ENCODE data around the gene KLHL17. TPM values are rescaled to one million over a fixed set of nuclear protein-coding genes. Genes with fewer than 3 reads are reported as not detected.

KLHL17 gene
- total RNA-seq, 1 experiment from 2014 or later, result 66.9 TPM

GRCh38 chr1:1014799-1015681 is 54.7 kb downstream of the KLHL17 start:
- no peak for ATAC-seq
- Mint-ChIP-seq H3K36me3 (no peaks in the 10 kb centered on the region), H3K9me3 (peaks cover 8% of the 10 kb centered on the region), H3K27ac (0 out of 2 replicates have a peak overlapping the region, but pooled peaks have one; percentile 95), H3K4me1 (peaks cover 29% of the 10 kb centered on the region), H3K4me3 (no peak overlapping the region), H3K27me3 (ENCODE audit: low read depth) (peaks cover 33% of the 10 kb centered on the region)
- CTCF ChIA-PET, result interaction anchor here (0.9 to 3.6 kb wide), 8 partner anchors 9 to 216 kb away, joined by 3 to 36 read pairs (median 8); partner anchors contain the start of gene PERM1
- 0 out of 2 replicates have a peak, but pooled peaks have one; percentile 10 for TF ChIP-seq CTCF (IDR thresholded peaks at IDR 0.05)
- TF ChIP-seq, protein P1, sequence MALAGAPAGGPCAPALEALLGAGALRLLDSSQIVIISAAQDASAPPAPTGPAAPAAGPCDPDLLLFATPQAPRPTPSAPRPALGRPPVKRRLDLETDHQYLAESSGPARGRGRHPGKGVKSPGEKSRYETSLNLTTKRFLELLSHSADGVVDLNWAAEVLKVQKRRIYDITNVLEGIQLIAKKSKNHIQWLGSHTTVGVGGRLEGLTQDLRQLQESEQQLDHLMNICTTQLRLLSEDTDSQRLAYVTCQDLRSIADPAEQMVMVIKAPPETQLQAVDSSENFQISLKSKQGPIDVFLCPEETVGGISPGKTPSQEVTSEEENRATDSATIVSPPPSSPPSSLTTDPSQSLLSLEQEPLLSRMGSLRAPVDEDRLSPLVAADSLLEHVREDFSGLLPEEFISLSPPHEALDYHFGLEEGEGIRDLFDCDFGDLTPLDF (CRISPR knock-in tag; IDR thresholded peaks at IDR 0.05), result no peak
- POLR2A ChIA-PET, result interaction anchor here (1.0 to 2.7 kb wide), 5 partner anchors 9 to 295 kb away, joined by 3 to 10 read pairs (median 8); no protein-coding TSS in a partner anchor
- peak; percentile 61 for DNase-seq (ENCODE audit: low spot score)

Other genes starting within 250 kb of the KLHL17 start
- 1.7 to 2.7 TPM (median 2.3 TPM) in 3 replicates for gene SAMD11, start 36.7 kb upstream of the KLHL17 start, total RNA-seq (2021)
- 149 to 182 TPM (median 150 TPM) in 3 replicates for gene NOC2L, start 1.3 kb upstream of the KLHL17 start, total RNA-seq (2021)
- gene PLEKHN1, start 5.9 kb downstream of the KLHL17 start, total RNA-seq (2021), result 2.9 to 3.4 TPM (median 3.0 TPM) in 3 replicates
- gene PERM1, start 21.5 kb downstream of the KLHL17 start, total RNA-seq (2021), result not detected in 3 replicates
- gene HES4, start 39.5 kb downstream of the KLHL17 start, total RNA-seq (2021), result 4.5 to 10.7 TPM (median 8.3 TPM) in 3 replicates
- gene ISG15, start 52.9 kb downstream of the KLHL17 start, total RNA-seq (2021), result 29.5 to 38.3 TPM (median 36.1 TPM) in 3 replicates
- gene AGRN, start 59.5 kb downstream of the KLHL17 start, total RNA-seq (2021), result 184 to 198 TPM (median 186 TPM) in 3 replicates
- gene RNF223, start 113.7 kb downstream of the KLHL17 start, total RNA-seq (2021), result not detected in 3 replicates
- gene C1orf159, start 155.5 kb downstream of the KLHL17 start, total RNA-seq (2021), result 13.9 to 17.8 TPM (median 14.0 TPM) in 3 replicates
- 0.78 to 1.1 TPM (median 1.1 TPM) in 3 replicates for gene TTLL10, start 213.3 kb downstream of the KLHL17 start, total RNA-seq (2021)
- gene TNFRSF18, start 246.0 kb downstream of the KLHL17 start, total RNA-seq (2021), result 0.83 to 1.2 TPM (median 1.1 TPM) in 3 replicates